ENCODE data around the gene LAYN.

Gene LAYN

DNA sequence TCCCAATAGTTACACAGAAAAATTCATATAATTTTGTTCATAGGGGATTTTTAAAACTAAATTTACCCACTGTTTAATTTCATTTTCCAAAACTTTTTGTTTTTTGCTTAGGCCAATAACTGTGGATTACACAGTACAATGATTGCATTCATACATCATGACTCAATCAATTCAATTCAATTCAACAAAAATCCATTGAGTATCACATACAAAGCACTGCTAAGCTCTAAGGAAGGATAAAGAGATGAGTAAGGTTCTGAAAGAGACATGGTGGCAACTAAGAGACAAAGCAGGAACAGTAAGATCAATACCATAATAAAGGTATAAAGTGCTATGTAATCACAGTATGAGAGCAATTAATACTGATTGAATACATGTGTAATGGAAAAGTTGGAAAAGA is 9.4 kb upstream of the LAYN start:
- DNase-seq (ENCODE audit: low spot score), result no peak

DNA sequence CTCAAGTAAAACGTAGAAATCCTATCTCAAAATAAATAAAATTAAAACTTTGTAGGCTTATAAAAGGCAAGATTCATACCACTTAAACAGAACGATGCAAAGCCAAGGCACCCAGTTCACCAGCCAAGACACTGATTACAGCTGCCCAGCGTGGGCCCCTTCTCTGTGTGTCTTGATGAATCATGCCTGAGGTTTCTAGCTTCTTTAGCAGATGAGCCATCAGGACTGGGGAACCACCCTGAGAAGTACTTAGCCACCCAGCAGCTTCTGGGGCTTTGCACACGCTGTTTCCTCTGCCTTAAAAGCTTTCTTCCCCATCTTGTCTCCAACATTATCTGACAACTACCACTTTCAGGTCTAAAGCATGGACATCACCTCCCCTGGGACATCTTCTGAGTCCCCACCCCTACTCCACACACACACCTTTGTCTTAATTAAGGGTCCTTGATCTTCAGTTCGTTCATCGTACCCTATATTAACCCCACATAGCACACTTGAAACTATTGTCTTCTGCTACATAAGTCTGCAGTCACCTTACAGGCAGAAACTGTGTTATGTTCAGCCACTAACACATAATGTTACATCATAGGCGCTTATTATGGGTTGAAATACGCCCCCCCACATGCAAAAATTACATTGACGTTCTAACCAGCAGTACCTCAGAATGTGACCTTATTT is 8.7 kb upstream of the LAYN start:
- peak; percentile 91 for DNase-seq (ENCODE audit: low spot score)

DNA sequence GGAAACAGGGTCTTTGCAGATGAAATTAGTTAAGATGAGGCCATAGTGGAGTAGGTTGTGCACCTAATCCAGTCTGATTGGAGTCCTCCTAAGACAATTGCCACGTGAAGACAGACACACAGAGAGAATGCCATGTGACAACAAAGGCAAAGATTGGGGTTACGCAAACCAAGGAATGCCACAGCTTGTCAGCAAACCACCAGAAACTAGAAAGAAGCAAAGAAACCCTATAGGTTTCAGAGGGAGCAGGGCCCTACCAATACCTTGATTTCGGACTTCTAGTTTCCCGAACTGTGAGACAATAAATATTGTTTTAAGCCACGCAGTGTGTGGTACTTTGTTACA is 8.2 kb upstream of the LAYN start:
- no peak for DNase-seq (ENCODE audit: low spot score)

DNA sequence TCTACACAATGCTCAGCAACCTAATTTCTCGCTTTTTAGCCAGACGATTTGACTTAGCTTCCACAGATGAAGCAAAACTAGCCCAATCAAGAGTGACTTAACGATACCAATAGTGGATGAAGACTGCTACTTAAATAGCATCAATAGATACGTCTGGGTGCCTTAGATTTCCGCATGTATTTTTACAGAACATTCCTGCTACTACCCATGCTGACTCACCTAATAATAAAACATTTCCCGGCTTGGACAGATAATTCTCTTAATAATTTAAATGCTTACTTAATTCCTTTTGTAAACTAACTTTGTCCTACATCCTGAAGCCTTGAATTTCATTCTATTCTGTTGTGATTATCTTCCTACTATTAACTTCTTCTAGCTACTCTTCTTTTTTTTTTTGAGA is 5.2 kb upstream of the LAYN start:
- no peak for DNase-seq (ENCODE audit: low spot score)

DNA sequence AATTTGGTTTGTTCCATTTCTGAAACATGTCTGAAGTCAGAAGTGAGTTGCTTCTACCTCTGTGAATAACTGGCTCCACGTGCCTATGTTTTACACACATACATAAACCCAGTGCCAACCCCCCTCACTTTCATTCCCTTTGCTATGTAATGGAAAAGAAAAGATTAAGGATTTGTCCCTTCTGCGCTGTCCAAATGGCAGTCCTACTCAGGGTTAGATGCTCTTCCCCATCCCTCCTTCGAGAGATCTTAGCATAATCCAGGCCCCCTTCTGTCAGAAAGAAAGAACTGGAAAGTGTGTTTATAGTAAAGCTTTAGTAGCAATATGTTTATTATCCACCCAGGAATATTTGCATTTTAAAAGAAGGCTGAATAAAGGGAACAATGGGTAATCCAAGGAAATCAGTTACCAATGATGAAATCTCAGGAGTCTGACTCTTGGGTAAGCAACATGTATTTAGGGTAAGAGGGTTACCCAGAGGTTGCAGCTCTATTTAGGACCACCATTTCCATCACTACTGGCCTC is 3.1 kb upstream of the LAYN start:
- DNase-seq (ENCODE audit: low spot score), result no peak

DNA sequence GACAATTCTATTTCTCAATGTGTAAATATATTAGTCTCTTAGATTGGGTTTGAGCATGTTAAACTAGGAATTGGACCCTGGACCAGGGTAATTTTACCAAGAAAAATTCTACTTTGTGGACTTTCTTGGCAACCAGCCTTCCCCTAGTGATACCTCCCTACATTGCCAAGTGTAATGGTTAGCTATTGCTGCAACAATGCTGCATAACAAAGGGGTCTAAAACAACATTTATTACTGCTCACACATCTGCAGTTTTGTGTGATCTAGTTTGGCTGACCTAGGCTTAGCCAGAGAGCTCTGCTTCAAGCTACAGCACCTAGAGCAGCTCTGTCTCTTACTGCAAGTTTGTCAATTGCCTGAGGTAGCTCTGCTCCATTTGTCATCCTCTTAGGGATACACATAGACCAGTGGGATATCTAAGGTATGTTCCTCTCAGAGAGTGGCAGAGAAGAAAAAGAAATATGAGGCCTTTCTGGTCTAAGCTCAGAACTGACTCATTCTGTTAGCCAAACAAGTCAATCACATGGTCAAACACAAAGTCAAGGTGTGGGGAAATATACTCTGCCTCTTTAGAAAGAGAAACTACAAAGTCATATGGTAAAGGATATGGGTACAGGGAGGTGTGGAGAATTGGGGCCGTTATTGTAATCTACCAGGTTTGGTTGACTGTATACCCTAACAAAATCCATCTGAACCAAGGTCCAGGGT is 2.0 kb upstream of the LAYN start:
- DNase-seq (ENCODE audit: low spot score), result no peak

DNA sequence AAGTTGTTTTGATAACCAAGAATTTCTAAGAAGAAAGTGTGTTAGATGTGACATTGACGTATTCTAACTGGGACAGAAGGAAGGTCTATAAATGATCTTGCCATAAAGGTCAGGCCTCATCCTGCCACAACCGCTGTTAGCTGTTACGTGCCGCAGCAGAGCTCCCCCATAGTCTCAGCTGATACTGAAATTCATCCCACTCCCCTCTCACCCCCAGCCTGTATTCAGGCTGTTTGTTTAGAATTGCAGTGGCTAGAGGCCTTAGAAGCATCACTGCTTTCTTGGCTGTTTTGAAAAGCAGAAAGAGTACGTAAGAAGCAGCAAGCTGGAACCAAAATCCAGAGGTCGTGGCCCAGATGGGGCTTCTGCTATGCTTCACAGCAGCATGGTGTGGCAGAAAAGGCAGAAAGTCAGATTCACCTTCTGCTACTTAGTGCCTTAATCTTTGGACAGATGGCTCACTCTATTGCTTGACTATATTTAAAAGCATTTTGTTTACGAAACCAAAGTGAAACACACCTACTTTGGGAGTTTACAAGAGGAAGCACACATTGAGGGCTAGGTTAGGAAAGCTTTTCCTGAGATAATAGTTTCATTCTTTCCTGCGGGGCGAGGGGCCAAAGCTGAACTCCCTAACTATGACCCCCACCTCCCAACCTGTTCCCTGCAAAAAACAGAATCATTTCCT is 950 bp upstream of the LAYN start:
- DNase-seq (ENCODE audit: low spot score), result no peak

DNA sequence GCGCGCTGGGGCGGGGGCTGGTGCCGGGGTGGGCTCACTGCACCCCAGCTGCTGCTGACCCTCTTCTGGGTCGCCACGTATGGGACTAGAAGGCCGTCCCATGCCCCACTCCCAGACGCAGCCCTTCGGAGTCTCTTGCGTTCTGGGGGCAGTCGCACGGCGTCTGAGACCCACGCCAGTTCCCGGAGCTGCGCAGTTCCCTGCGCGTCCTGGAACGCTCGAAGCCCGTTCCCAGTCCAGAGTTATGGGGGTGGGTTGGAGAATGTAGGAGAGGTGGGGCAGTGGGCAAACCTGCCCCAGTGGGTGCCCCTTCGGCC is 375 bp downstream of the LAYN start:
- peak; percentile 49 for DNase-seq (ENCODE audit: low spot score)

DNA sequence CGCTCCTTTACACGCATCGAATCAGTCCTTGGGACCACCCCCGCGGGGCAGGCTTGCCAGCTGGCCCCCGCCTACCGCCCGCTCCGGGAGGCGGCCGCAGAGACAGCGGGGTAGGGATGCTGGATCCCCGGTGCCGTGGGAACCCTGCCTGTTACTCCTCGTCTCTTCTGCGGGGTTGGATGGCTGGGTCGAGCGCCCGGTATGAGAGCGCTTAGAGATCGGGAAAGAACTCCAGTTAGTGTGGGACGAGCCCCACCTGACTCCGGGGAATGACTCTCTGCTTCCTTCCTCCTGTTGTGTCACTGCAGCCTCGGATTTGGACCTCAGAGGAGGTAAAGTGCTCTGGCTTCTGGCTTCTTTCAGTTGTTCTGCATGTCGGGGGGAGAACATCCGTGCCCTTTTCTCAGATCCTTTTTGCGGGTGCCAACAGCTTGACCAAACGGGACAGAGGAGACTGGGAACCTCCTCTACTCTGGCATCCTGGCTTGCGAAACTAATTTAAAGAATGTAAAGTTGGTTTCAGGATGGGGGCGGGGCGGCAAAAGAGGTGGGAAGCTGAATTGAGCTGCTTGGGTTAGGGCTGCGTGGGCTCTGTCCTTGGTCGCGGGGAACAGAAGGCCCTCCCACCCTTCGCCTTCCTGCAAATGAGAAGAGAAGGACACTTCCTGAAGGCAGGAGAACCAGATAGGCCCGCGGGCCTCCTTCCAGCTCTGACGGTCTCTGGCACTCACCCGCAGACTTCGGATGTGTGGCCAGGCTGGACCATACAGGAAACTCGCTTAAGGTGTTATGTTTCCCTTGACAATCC is 938 bp downstream of the LAYN start:
- DNase-seq (ENCODE audit: low spot score), result peak; percentile 69

DNA sequence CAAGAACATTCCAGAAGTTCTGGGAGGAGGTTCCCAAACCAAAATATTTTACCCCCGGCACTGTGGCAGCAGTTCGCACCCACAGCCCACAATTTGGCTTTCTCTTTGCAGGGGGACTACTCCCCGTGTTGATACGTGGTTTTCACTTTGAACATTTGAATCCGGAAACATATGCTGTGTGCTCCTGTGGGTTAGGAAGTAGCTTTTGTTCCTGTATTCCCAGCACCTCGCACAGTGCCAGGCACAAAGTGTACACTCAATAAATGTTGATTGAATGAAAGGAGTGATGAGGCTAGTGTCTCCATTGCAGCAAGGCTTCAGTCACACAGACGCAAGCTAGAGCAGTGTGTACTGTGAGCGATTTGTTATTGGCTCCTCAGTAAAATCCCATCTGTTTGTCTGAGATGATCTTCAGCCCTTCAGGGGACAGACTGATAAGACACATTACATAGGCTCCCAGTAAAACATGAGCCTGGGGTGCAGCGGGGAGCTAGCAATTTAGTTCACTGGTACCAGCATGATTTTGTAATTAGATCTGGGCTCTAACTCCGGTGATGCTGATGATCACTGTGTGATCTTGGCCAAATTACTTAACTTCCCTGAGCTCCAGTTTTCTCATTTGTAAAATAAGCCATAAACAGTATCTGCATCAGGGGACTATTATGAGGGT is 2.2 kb downstream of the LAYN start:
- no peak for DNase-seq (ENCODE audit: low spot score)

DNA sequence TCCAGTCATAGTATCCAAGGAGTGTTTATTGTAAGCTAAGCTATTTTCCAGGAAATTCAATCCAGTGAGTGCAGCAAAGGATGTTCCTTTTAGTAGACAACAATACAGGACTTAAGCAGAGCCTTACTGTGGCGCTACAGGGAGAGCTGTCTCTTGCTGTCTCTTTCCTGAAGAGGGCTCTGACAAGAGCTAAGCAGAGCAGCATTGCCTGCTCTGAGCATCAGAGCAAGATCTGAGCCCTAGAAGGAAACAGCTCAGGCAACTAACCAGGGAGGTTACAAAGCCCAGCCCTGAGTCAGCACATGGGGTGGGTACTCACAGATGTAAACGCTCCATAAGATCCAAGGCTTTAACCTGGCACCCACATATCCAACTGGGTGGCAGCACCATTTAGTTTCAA is 8.0 kb downstream of the LAYN start:
- no peak for DNase-seq (ENCODE audit: low spot score)

DNA sequence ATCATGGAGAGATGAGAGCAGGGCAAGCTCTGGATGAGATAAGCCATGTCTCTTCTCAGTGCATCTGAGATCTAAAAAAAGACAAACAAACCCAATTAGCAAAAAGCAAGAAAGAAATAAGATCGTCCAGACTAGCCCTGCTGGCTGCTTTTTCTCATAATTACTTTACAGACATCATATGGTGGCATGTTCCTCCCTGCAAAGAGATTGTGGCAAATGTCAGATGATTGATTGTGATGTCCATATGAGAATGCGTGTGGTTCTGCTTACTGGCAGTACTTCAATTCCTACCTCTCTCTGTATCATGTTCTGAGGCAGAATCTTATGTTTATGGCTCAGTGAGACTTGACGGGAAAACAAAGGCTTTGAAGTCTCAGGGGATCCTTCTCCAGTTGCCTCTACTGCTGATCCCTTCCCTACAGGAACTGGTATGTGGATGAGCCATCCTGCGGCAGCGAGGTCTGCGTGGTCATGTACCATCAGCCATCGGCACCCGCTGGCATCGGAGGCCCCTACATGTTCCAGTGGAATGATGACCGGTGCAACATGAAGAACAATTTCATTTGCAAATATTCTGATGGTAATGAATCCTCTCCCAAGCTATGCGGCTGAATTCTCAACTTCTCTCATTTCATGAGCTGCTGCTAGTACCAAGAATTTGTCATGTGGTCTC is 8.8 kb downstream of the LAYN start:
- no peak for DNase-seq (ENCODE audit: low spot score)

DNA sequence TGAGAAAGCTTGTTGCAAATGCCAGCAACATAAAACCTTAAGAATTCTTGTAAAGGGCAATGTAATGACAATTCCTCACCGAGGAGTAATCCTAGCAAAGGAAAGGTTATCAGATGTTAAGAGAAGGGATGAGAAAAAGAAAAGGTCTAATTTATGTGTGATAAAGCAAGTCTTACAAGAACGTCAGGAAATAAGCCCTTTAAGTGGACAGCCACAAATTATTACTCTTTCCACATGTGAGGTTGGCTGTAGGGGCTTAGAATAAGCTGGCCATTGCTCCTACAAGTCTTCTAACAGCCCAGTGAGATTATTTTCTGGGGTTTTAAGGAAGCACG is 9.3 kb downstream of the LAYN start:
- no peak for DNase-seq (ENCODE audit: low spot score)

DNA sequence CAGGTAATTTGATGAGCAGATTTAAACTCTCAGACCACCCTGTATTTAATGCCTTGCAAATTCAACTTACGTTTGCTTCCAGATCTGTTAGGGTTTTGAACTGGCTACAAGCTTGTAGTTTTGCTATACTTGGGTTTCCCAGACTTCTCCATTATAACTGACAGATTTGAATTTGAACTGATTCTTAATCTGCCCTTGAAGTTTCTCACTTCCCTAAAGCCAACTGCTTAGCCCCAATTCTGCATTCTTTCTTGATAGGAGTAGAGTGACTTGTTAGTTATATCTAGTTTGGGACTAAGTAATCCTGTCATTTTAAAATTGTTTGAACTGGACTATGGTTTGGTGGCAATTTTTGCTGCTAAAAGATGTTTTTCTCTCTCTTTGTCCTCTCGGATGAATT is 9.7 kb downstream of the LAYN start:
- DNase-seq (ENCODE audit: low spot score), result no peak

DNA sequence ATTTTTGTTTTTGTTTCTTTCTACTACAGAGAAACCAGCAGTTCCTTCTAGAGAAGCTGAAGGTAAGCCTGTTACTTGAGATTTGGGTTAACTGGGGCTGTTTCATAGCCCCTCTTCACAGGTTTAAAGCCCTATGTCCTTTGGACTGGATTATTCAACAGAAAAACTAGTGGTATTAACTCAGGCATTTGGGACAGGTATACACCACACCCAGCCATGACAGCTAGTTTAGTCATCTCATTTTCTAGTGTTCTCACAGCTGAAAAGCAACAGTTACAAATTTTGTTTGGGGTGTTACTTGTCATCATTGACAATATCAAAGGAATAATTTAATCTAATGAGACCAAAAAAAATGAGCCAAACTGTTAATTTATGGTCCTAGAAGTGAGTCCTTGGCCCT is 14.0 kb downstream of the LAYN start:
- no peak for DNase-seq (ENCODE audit: low spot score)

DNA sequence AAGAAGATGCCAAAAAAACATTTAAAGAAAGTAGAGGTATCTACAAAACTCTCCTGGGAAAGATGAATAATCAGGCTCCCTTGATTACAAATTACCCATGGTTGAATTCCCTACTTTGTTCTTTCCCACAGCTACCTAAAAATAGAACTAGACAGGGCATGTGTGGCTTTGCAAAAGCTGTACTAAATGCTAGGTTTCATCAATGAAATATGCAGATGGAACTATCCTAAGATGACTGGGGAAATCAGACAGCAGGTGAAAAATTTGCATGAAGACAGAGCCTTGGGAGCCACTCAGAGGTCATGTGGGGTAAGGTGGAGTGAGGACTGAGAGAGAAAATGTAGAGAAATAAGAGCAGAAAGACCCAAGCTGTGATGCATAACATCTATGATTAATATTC is 14.7 kb downstream of the LAYN start:
- no peak for DNase-seq (ENCODE audit: low spot score)

DNA sequence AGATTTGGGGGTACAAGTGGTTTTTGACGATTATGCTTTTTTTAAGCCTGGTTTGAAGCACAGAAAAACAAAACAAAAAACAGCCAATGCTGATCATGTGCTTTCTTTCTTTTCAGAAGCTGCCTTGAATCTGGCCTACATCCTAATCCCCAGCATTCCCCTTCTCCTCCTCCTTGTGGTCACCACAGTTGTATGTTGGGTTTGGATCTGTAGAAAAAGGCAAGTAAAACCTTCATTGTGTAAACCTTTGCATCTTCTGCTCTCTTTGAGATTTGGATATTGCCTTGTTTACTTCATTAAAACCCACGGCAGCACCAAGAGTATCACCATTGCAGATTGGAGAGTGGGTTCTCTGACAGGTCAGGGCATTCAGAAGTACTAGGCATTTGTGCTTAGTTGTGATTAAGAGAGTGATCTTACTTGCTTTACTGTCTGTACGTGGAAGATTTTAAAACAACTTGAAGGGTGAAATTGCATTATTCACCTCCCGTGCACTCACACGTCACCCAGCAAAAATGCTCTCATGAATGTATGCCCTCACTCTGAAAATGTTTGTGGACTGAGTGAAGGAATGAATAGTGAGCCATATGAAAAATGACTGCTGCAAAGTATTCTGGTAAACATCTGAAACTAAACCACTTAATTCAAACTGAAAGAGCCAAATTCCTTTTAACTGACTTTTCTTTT is 17.0 kb downstream of the LAYN start:
- peak; percentile 72 for DNase-seq (ENCODE audit: low spot score)

DNA sequence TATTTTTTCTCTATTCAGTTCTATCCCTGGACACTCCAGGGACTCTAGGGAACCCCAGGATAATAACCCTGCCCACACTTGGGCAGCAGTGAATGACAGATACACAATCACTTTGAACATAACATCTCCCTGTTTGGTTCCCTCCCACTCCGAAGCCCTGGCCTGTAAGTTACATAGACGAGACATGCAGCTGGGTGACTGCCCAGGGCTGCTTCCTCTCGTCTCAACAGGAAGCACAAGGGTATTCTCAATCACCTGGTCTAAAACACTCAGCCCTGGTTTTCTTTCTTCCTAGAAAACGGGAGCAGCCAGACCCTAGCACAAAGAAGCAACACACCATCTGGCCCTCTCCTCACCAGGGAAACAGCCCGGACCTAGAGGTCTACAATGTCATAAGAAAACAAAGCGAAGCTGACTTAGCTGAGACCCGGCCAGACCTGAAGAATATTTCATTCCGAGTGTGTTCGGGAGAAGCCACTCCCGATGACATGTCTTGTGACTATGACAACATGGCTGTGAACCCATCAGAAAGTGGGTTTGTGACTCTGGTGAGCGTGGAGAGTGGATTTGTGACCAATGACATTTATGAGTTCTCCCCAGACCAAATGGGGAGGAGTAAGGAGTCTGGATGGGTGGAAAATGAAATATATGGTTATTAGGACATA is 19.4 kb downstream of the LAYN start:
- no peak for DNase-seq (ENCODE audit: low spot score)

DNA sequence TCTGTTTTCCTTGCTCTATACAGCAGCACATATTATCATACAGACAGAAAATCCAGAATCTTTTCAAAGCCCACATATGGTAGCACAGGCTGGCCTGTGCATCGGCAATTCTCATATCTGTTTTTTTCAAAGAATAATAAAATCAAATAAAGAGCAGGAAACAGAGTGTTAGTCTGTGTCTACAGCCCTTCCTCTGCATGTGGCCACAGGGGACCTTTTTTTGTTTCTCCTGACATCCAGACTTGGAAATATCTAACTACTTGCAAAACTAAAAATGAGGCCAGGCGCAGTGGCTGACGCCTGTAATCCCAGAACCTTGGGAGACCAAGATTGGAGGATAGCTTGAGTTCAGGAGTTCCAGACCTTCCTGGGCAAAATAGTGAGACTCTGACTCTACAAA is 20.3 kb downstream of the LAYN start:
- DNase-seq (ENCODE audit: low spot score), result no peak

DNA sequence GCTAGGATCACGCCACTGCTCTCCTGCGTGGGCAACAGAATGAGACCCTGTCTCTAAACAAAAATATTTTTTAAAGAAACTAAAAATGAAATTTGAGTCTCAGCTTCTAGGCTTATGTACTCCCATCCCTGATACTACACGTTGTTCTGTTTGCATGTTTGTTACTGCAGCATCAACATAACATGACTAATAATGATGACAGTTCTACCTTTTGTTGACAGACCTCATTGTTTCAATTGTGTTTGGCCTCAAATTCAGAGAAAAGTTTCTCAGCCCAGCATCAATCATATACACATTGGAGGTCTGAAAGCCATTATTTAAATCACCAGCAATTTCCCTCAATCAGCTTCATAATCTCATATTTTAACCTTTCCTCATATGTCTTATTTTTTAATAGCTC is 20.8 kb downstream of the LAYN start:
- DNase-seq (ENCODE audit: low spot score), result no peak

Measured in AG20443 (cell line).